Measurements from ENCODE around the gene CCR5AS.
"Not testable (repeated sequence)": the region's sequence is repeated elsewhere in the genome, so short reads cannot be mapped to it uniquely, and the experiment has no call there.

Gene CCR5AS

GRCh38 chr3:46429250-46429649, 22.4 kb upstream of the CCR5AS start:
- DNase-seq (ENCODE audit: low read depth): no peak

DNA sequence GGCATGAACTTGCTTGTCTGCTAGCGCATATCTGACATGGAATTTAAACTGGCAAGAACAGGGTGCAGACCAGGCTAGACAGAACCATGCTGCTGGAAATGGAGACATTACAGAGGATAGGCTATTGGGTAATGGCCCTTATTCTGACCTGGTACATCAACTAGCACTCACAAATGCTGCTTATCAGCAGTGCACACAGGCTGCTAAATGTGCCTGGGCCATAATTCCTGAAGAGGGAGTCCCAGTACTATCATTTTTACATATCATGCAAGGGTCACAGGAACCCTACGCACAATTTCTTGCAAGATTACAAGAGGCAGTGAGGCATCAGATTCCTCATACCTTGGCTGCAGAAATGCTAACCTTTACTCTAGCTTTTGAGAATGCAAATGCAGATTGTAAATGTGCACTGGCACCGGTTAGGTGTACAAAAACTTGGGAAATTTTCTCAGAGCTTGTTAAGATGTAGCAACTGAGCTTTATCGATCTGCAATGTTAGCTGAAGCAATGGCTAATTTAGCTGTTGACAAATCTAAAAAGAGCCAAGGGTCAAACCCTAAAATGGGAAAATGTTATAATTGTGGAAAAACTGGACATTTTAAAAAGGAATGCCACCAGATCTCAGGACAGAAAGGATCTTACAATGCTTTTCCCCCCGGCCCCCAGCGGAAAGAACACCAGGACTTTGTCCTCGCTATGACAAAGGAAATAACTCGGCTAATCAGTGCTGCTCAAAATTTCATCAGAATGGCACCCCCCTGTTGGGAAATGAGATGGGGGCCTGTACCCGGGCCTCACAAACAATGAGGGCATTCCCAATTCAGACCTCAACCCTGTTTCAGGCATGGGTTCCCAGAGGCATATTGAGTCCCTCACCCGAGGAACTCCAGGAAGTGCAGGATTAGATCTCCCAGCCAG, 21.3 kb upstream of the CCR5AS start:
- DNase-seq (ENCODE audit: low read depth): no peak

DNA sequence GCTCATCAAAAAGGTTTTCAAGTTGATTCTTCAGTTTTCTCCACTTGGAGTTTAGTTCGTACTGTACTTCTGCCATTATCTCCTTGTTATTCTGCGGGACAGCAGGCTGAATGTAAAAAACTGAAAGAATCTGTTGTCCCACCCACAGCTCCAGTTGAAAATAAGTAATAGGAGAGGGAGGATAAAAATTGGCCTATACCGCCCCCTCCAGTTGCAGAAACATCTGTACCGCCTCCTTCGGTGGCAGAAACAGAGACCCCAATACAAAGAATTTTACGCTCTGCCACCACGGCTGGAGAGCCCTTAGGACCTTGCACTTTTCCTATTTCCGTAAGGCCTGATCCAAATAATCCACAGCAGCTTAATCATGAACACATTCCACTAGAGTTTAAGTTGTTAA, 20.5 kb upstream of the CCR5AS start:
- not testable (repeated sequence) for DNase-seq (ENCODE audit: low read depth)

DNA sequence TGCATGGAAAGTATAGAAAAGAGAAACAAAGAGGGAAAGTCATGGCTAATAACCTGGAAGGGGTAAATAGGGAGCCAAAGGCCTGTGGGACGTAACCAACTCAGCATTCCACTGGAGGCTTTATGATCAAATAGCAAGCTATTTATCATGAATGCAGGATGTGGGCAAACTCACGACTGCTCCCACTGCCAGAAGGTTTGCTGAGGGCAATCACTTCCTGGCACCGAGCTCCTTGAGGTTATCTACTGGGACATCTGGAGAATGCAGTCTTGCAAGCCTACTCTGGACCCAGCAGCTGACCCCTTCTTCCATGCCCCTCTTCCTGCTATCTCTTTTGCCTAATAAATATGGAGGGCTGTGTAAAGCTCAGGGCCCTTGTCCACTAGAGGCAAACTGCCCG, 19.6 kb upstream of the CCR5AS start:
- not testable (repeated sequence) for DNase-seq (ENCODE audit: low read depth)

GRCh38 chr3:46423588-46423987, 16.7 kb upstream of the CCR5AS start:
- peak; percentile 54 for DNase-seq (ENCODE audit: low read depth)

DNA sequence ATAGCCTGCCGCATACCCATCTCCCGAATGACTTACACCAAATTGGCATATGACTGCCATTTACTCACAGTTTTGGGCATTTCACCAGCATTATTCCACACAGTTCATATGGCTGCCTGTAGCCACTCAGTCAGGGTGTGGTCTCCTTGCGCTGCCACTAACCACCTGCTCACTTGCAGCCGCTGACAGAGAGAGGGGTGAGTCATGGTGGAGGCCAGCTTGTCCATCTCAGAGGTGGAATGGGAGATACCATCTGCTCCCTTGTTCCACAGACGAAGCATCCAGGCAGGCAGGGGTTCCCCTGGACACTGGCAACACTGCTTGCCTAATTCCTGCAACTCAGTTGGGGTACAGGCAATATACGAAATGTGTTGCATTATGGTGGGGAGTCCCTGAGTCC, 15.8 kb upstream of the CCR5AS start:
- DNase-seq (ENCODE audit: low read depth): peak; percentile 70

DNA sequence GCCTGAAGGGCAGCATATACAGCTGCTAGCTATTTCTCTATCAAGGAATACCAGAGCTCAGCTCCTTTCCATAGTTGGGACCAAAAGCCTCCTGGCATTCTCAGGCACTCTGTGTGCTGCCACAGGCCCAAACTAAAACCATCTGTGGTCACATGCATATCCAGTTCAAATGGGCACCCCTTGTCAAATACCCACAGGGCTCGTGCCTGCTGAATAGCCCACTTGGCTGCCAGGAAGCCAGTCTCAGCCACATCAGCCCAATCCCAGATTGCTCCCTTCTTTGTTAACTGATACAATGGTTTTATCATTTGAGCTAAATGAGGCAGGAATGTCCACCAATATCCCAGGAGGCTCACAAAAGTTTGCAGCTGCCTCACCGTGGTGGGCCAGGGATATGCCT, 14.1 kb upstream of the CCR5AS start:
- no peak for DNase-seq (ENCODE audit: low read depth)

GRCh38 chr3:46419816-46420215, 12.9 kb upstream of the CCR5AS start:
- no peak for DNase-seq (ENCODE audit: low read depth)

DNA sequence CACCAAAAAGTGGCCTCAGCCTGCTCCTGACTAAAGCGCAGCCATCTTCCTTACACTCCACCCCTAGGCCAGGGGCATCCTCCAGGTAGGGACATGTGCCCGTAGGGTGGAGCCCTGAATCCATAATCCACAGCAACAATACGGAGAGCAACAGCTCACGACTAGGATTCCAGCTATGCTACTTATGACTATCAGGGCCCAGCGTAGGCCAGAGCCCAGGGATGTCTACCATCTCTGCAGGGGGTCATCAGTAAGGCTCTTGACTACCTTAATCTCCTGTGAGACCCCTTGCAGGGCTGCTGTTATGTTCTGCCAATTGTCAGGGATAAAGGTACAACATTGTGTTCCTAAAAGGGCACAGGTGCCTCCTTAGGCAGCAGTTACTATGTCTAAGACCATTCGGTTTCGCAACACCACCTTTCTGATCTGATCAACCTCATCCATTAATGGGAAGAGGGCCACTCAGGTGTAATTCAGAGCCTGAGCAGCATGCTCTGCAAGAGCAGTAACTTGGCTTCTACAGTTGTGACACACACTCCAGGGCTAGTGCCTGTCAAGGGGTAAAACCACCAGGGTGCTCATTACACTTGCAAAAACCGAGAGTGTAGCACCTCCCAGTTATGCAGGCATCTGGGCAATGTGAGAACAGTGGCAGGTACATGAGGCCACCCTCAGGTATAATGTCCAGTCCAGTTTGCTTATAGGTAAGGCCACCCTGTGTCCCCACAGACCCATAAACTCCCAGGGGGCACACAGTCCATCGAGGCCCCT, 11.2 kb upstream of the CCR5AS start:
- DNase-seq (ENCODE audit: low read depth): no peak

- no peak for DNase-seq (ENCODE audit: low read depth)
Measured at GRCh38 chr3:46416811-46417510, 10.1 kb upstream of the CCR5AS start.

DNA sequence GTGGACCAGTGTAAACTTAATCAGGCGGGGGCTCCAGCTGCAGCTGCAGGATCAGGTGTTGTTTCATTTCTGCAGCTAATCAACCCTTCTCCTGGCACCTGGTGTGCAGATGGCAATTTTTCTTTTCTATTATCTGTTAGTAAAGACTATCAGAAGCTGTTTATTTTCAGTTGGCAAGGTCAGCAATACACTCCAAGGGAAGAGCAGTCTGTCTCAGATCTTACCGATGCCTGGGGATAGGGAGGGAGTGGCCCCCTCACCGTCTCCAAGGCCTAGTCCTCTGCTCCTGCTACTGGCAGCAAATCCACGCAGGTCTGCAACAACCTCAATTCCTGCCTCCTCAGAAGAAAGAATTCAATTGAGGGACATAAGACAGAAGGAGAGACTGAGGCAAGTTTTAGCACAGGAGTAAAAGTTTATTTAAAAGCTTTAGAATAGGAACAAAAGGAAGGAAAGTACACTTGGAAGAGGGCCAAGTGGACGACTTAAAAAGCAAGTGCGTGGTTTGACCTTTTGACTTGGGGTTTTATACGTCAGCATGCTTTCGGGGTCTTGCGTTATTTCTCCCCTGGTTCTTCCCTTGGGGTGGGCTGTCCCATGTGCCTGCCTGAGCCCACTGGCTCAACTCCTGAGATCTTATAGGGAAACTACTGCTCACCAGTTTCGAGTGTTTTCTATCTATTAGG, 9.4 kb upstream of the CCR5AS start:
- no peak for DNase-seq (ENCODE audit: low read depth)

- no peak for DNase-seq (ENCODE audit: low read depth)
Measured at GRCh38 chr3:46414739-46415138, 7.9 kb upstream of the CCR5AS start.

DNA sequence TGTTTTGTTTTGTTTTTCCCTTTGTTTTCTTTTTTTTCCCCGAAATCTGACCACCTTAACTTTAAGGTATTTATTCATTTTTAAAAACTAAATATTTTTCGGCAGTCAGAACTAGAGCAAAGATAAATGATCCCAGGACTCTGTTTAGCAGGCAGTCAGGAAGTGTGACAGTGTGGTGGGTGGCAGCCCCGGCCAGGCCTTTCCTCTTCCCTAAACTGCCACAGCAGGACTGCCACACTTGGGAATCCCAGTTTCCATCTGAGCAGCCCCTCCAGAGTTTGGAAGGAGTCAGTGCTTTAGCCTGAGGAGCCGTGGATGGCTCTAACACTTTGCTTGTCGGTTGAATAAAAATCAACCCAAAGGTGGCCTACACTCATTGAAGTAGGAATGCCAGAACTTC, 7.1 kb upstream of the CCR5AS start:
- DNase-seq (ENCODE audit: low read depth): no peak

GRCh38 chr3:46412786-46413298, 6.0 kb upstream of the CCR5AS start:
- DNase-seq (ENCODE audit: low read depth): no peak

DNA sequence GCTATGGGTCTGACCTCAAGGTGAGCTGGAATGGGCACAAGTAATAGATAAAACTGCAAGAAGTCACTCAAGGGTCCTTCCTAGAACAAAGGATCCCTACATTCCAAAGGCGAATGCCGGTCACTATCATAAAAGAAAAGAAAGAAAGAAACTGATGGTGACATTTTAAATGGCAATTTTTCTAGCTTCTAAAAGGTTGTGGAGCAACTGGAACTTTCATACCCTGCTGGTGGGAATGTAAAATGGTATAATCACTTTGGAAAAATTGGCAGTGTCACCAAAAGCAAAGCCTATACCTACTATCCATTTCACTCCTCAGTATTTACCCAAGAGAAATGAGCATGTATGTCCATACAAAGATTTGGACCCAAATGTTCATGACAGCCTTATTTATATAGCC, 4.4 kb upstream of the CCR5AS start:
- no peak for DNase-seq (ENCODE audit: low read depth)

DNA sequence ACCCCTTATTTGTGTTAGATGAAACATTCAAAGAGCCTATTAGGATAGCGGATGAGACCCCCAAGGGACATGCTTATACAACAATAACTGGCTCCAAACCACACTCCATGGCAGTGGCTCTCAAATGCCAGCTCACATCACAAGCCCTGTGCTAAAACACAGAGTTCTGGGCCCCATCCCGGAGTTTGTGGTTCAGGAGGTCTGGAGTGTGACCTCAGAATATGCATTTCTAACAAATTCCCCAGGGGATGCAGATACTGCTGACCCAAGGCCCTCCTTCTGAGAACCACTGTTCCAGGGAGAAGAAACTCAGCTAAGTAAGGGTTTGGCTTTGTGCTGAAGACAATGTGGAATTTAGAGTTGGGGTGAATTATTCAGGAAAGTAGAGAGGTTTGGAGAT, 3.8 kb upstream of the CCR5AS start:
- no peak for DNase-seq (ENCODE audit: low read depth)

GRCh38 chr3:46409739-46410489, 3.0 kb upstream of the CCR5AS start:
- no peak for DNase-seq (ENCODE audit: low read depth)

GRCh38 chr3:46408853-46409252, 2.0 kb upstream of the CCR5AS start:
- no peak for DNase-seq (ENCODE audit: low read depth)

GRCh38 chr3:46407970-46408369, 1.1 kb upstream of the CCR5AS start:
- DNase-seq (ENCODE audit: low read depth): no peak

GRCh38 chr3:46406443-46406787, 451 bp downstream of the CCR5AS start:
- no peak for DNase-seq (ENCODE audit: low read depth)

GRCh38 chr3:46405301-46406019, 1.4 kb downstream of the CCR5AS start:
- DNase-seq (ENCODE audit: low read depth): no peak
